AG04450 (cell line): ENCODE data around the gene APCDD1L. TPM values are rescaled to one million over a fixed set of nuclear protein-coding genes. Genes with fewer than 3 reads are reported as not detected.
A peak's percentile ranks its signal among the peaks of the same experiment; 100 is the strongest.

Source experiments
- CTCF ChIA-PET: fragments of 300-600, 350-600 bp; formaldehyde crosslinking; extraction: SDS; loops from one replicate; lab custom pipeline; 2022; ENCODE audit warnings: antibody characterized with exemption, inconsistent platforms; lab: Charles Lee
- POLR2A ChIA-PET: fragments of 350-600 bp; formaldehyde crosslinking; extraction: SDS; loops from one replicate; lab custom pipeline; 2021; ENCODE audit warnings: antibody characterized with exemption, inconsistent platforms; lab: Yijun Ruan, JAX
- DNase-seq: peaks from one replicate; pipeline ENCODE4 v3.0.0-alpha.2; 2011; ENCODE audit warnings: low read depth, low spot score
- H3K27ac ChIP-seq: one replicate; pipeline ENCODE4 v1.5.1; 2012; ENCODE audit warnings: low read depth, low read length, control low read depth
- H3K27me3 ChIP-seq: one replicate; pipeline ENCODE4 v1.6.0; 2012; ENCODE audit warnings: low read length; ENCODE audit not compliant: control insufficient read depth, insufficient read depth
- H3K4me3 ChIP-seq: 2 replicates; pipeline ENCODE4 v1.5.1; 2011; ENCODE audit warnings: mild to moderate bottlenecking, low read depth, low read length, control low read depth
- H3K9me3 ChIP-seq: 2 replicates; pipeline ENCODE4 v1.5.1; 2012; ENCODE audit warnings: low read length; ENCODE audit not compliant: control insufficient read depth, insufficient read depth
- CTCF ChIP-seq: IDR thresholded peaks from 2 replicates; pipeline ENCODE4 v1.5.1; 2011; ENCODE audit warnings: low read depth, low read length, control low read depth, inconsistent platforms
- polyA plus RNA-seq: library from polyadenylated mRNA; depleted of rRNA; stranded (reverse); fragments of >200 nt; gene quantifications from 2 replicates; pipeline ENCODE4 v1.2.3, GENCODE V29; 2011

Gene APCDD1L
- polyA plus RNA-seq, 1 experiment: 8.6 TPM

DNA sequence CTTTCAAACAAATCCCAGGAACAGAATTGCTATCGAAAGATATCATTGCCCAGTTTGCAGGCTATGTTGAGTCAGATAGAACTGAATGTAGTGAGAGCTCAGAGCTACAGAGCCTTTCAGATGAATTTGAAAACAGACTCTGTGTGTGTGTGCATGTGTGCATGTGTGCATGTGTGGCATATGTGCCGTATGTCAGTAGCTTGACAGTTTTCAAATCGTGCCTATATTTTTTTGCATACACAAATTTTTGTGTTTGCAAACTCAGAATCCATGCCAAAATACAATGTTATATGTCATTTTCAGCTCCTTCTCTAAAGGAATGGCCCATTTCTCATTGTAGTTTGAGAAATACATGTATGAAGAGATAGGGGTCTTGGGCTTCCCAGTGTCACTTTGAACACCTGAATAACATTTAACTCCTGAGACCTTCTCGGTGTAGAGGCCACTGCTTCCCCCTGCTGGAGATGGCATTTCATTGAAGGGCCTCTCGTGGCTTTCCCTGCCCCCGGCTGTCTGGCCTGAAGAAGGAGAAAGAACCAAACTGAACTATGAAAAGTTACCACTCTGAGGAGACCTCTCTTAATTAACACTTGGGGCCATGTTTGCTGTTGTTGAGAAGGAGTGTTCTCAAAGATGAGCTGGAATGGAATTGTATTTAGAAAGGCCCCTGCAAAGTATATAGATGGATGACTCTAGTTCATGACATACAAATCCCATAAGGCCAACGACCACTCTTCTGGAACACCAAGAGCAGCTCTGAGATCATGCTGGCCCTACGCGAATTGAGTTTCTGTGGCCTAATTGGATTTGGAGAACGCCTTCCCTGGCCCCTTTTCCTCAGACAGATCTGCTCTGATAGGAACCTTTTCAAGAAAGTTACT lies 67.4 kb downstream of the APCDD1L start:
- ChIA-PET POLR2A (no interaction called here), CTCF (interaction anchor here (0.6 to 4.2 kb wide), 37 partner anchors 9 to 1937 kb away, joined by 3 to 68 read pairs (median 4); partner anchors contain the start of genes STX16 and VAPB)
- Histone ChIP-seq H3K27me3 (no peaks in the 10 kb centered on the region), H3K9me3 (no peaks in the 10 kb centered on the region), H3K4me3 (no peak overlapping the region), H3K27ac (no peak overlapping the region)
- TF ChIP-seq CTCF: peak; percentile 84
- DNase-seq: peak; percentile 20

DNA sequence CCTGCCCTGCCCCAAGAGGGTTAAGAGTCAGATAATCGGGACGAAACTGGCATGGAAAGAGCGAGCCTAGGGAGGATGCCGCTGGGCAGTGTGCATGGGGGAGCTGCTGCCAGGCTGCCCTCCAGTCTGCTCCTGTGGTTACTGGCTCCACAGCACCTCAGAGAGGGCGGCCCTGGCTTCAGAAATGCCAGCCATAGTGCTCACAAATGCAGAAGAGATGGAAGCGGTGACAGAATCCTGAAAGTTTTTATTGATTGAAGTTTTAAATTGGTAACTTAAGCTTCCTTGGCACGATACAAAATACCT lies 68.3 kb downstream of the APCDD1L start:
- ChIA-PET CTCF (interaction anchor here (0.7 to 4.2 kb wide), 16 partner anchors 9 to 222 kb away, joined by 3 to 68 read pairs (median 5); partner anchors contain the start of genes STX16 and VAPB), POLR2A (no interaction called here)
- DNase-seq: no peak
- Histone ChIP-seq H3K4me3 (no peak overlapping the region), H3K27ac (no peak overlapping the region), H3K27me3 (no peaks in the 10 kb centered on the region), H3K9me3 (no peaks in the 10 kb centered on the region)
- no peak for TF ChIP-seq CTCF

DNA sequence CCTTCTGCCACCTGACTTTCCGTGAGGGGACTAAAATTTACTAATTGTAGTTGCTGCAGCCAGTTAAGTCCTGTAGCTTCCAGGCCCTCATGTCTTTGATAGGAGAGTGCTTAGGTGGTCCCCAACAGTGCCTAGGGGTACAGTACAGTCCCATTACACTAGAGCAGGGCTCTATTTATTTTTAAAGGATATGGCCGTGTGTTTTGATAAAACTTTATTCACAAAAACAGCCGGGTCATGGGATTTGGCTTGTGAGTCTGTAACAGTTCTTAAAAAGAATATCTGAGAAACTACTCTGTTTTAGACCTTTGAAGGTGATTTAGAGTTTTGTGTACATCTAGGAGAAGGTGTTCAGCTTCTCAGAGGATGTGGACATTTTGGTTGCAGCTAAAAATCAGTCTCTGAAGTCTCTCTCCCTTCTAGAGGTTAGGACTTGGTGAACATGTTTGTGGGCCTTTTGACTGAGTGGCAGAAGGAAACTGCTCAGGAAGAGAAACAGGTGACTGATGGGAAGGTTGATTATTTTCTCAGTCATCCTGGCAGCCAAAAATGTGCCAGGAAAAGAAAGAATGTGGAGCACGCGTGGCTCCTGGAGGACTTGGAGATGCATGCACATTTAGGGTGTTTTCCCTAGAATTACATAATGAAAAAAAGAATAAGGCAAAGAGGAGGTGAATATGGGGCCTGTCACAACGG lies 68.8 kb downstream of the APCDD1L start:
- Histone ChIP-seq H3K4me3 (no peak overlapping the region), H3K27ac (no peak overlapping the region), H3K9me3 (no peaks in the 10 kb centered on the region), H3K27me3 (no peaks in the 10 kb centered on the region)
- POLR2A ChIA-PET: interaction anchor here (0.5 to 0.6 kb wide), 2 partner anchors 11 to 204 kb away, joined by 3 read pairs; no protein-coding TSS in a partner anchor
- DNase-seq: no peak
- CTCF ChIA-PET: interaction anchor here (1.1 to 4.2 kb wide), 5 partner anchors 11 to 210 kb away, joined by 4 to 68 read pairs (median 20); no protein-coding TSS in a partner anchor
- no peak for TF ChIP-seq CTCF

GRCh38 chr20:58444746-58445255 lies 70.4 kb downstream of the APCDD1L start:
- DNase-seq: no peak
- H3K27me3 ChIP-seq: no peaks in the 10 kb centered on the region
- ChIA-PET CTCF (no interaction called here), POLR2A (no interaction called here)
- no peaks in the 10 kb centered on the region for H3K9me3 ChIP-seq
- TF ChIP-seq CTCF: no peak
- no peak overlapping the region for H3K4me3 ChIP-seq
- no peak overlapping the region for H3K27ac ChIP-seq

DNA sequence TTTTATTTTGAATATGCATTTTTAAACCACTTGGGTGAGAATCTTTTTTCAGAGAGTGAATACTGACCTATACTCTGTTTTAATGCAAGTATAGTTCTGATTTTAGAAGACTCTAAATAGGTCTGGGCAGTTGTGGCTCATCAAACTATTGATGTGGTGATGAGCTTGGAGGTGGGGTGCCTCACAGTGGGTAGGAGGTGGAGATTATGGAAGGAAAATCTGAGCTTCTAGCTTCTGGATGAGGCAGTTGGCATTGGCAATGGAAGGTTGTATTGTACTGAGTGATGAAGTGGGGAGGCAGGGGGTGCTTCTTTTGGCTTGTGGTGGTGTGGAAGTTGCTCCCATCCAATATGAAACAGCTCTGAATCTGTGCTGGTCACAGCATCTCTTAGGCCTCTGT lies 73.5 kb downstream of the APCDD1L start:
- Histone ChIP-seq H3K27ac (no peak overlapping the region), H3K27me3 (no peaks in the 10 kb centered on the region), H3K4me3 (no peak overlapping the region), H3K9me3 (no peaks in the 10 kb centered on the region)
- TF ChIP-seq CTCF: no peak
- ChIA-PET POLR2A (no interaction called here), CTCF (interaction anchor here (2.2 kb wide), 1 partner anchor 204 kb away, joined by 7 read pairs; no protein-coding TSS in a partner anchor)
- DNase-seq: no peak
